Duodenal mucosa (tissue), 2 donors: ENCODE data around the gene ACTR3.

Experiments
- H3K27ac ChIP-seq: one replicate; pipeline ENCODE4 v1.7.0; 2013; ENCODE audit warnings: low read depth, low read length
- H3K27me3 ChIP-seq, 2 donors: one replicate each; pipeline ENCODE4 v1.7.0; 2013; ENCODE audit warnings: low read length in 2 of 2, control low read depth in 1 of 2; ENCODE audit not compliant: insufficient read depth in 2 of 2, control insufficient read depth in 1 of 2
- H3K36me3 ChIP-seq, 2 donors: one replicate each; pipeline ENCODE4 v1.7.0; 2013; ENCODE audit warnings: low read length in 2 of 2, control low read depth in 1 of 2; ENCODE audit not compliant: insufficient read depth in 2 of 2, control insufficient read depth in 1 of 2
- H3K4me1 ChIP-seq, 2 donors: one replicate each; pipeline ENCODE4 v1.7.0; 2013; ENCODE audit warnings: low read length in 2 of 2, control low read depth in 1 of 2; ENCODE audit not compliant: insufficient read depth in 2 of 2, control insufficient read depth in 1 of 2
- H3K4me3 ChIP-seq, 2 donors: one replicate each; pipeline ENCODE4 v1.7.0; 2013; ENCODE audit warnings: low read length in 2 of 2, low read depth in 1 of 2
- H3K9ac ChIP-seq, 2 donors: one replicate each; pipeline ENCODE4 v1.7.0; 2013; ENCODE audit warnings: low read length in 2 of 2, low read depth in 1 of 2
- H3K9me3 ChIP-seq, 2 donors: one replicate each; pipeline ENCODE4 v1.7.0; 2013; ENCODE audit warnings: low read length in 2 of 2, control low read depth in 1 of 2; ENCODE audit not compliant: control insufficient read depth in 1 of 2

ACTR3 gene

DNA sequence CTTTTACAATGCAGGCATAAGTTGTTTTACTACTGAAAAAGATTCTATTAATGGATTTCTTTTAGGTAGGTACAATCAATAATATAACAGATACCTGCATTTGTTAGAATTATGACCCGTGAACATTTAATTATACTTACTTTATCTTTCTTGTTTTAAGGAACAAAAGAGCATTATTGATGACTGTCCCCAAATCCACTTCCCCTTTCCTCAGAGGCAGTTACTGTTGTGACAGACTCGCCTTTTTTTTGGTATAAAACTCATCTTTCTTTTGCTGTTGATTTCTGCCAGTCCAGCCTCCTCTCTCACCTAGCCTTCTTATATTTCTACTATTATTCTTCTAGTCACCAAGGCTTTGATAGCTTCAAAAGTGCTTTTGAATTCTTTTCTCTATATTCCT is 12.1 kb downstream of the ACTR3 start:
- peaks cover 22 to 35% of the 10 kb centered on the region in 2 donors for H3K4me1 ChIP-seq
- H3K9me3 ChIP-seq = no peaks in the 10 kb centered on the region
- no peaks in the 10 kb centered on the region for H3K36me3 ChIP-seq
- no peak overlapping the region for H3K27ac ChIP-seq
- no peak overlapping the region for H3K4me3 ChIP-seq
- no peaks in the 10 kb centered on the region for H3K27me3 ChIP-seq
- H3K9ac ChIP-seq = no peak overlapping the region

DNA sequence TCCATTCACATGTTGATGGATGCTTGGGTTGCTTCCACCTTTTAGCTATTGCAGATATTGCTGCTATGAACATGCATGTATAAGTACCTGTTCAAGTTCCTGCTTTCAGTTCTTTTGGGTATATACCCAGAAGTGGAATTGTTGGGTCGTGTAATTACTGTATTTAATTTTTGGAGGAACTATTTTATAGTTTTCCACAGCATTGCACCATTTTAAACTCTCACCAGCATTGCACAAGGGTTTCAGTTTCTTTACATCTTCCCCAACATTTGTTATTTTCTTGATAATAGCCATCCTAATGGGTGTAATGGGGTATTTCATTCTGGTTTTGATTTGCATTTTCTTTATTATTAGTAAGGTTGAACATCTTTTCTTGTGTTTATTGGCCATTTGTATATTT is 16.0 kb downstream of the ACTR3 start:
- no peak overlapping the region for H3K4me3 ChIP-seq
- H3K9me3 ChIP-seq = no peaks in the 10 kb centered on the region
- no peaks in the 10 kb centered on the region for H3K27me3 ChIP-seq
- H3K27ac ChIP-seq = no peak overlapping the region
- H3K36me3 ChIP-seq = no peaks in the 10 kb centered on the region
- no peak overlapping the region for H3K9ac ChIP-seq
- H3K4me1 ChIP-seq = peaks cover 13 to 17% of the 10 kb centered on the region in 2 donors

DNA sequence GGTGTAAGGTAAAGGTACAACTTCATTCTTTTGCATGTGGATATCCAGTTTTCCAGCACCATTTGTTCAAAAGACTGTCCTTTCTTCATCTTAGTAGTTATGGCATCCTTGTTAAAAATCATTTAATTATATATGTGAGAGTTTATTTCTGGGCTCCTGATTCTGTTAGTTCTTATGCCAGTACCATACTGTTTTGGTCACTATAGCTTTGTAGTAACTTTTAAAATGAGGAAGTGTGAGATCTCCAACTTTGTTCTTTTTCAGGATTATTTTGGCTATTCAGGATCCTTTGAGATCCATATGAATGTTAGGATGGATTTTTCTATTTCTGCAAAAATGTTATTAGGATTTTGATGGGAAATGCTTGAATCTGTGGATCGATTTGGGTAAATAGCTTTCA is 16.8 kb downstream of the ACTR3 start:
- H3K27ac ChIP-seq = no peak overlapping the region
- H3K27me3 ChIP-seq = no peaks in the 10 kb centered on the region
- no peak overlapping the region for H3K9ac ChIP-seq
- no peak overlapping the region for H3K4me3 ChIP-seq
- no peaks in the 10 kb centered on the region for H3K36me3 ChIP-seq
- H3K4me1 ChIP-seq = peaks cover 13 to 19% of the 10 kb centered on the region in 2 donors
- no peaks in the 10 kb centered on the region for H3K9me3 ChIP-seq

DNA sequence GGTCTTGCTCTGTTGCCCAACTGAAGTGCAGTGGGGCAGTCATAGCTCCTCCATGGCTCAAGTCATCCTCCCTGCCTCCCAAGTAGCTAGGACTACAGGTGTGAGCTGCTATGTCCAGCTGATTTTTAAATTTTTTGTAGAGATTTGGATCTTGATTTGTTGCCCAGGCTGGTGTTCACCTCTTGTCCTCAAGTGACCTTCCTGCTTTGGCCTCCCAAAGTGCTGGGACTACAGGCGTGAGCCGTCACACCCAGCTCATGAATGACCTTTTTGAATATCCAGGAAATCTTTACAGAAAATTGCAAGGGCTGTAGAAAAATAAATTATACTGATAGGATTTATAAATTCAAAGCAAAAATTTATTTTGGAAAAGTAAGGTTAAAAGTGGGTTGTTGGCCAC is 17.4 kb downstream of the ACTR3 start:
- H3K27me3 ChIP-seq = no peaks in the 10 kb centered on the region

DNA sequence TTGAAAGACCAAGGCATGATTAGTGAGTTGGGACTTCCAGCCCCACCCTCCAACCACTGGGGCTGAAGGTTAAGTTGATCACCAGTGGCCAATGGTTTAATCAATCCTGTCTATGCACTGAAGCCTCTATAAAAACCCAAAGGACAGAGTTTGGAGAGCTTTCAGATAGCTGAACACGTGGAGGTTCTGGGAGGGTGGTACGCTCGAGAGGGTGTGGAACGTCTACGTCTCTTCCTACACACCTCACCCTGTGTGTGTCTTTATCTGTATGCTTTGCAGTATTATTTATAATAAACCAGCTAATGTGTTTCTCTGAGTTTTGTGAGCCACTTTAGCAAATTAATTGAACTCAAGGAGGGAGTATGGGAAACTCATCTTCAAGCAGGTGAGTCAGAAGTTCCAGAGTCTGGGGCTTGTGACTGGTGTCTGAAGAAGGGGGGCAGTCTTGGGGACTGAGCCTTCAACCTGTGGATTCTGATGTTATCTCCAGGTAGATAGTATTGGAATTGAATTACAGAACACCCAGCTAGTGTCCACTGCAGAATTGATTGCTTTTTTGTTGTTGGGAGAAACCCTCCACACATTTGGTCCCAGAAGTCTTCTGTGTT is 20.3 kb downstream of the ACTR3 start:
- Histone ChIP-seq H3K27ac (no peak overlapping the region), H3K4me1 (peaks cover 10 to 19% of the 10 kb centered on the region in 2 donors), H3K9me3 (no peaks in the 10 kb centered on the region), H3K36me3 (peaks cover 4 to 6% of the 10 kb centered on the region in 2 donors), H3K4me3 (no peak overlapping the region), H3K9ac (no peak overlapping the region), H3K27me3 (no peaks in the 10 kb centered on the region)

More for the DNA sequence above, 17.4 kb downstream of the ACTR3 start:
- H3K9me3 ChIP-seq = no peaks in the 10 kb centered on the region
- peaks cover 13 to 19% of the 10 kb centered on the region in 2 donors for H3K4me1 ChIP-seq
- no peaks in the 10 kb centered on the region for H3K36me3 ChIP-seq
- no peak overlapping the region for H3K9ac ChIP-seq
- H3K27ac ChIP-seq = no peak overlapping the region
- no peak overlapping the region for H3K4me3 ChIP-seq

DNA sequence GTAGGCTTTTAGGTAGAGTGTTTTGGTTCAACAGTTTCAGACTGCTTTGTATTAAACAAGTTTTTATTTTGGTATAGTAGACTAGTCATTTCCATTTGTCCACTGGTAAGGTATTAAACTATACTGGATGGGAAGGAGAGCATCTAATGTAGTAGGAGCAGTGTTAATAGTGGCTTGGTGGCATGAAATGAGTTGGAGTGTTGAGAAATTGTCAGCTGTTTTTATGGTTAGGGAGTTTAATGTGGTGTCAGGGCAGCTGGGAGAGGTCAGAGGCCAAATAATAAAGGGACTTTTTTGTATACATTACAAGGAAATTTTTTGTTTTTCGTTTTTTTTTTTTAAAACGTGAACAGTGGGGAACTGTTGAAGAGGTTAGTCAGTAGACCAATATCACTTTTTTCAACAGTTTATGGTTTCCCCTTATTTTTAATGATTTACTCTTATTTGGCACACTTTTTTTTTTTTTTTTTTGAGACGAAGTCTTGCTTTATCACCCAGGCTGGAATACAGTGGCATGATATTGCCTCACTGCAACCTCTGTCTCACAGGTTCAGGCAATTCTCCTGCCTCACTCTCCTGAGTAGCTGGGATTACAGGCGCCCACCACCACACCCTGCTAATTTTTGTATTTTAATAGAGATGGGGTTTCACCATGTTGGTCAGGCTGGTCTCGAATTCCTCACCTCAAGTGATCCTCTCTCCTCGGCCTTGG is 21.2 kb downstream of the ACTR3 start:
- Histone ChIP-seq H3K4me1 (peaks cover 10 to 19% of the 10 kb centered on the region in 2 donors), H3K27ac (no peak overlapping the region)

DNA sequence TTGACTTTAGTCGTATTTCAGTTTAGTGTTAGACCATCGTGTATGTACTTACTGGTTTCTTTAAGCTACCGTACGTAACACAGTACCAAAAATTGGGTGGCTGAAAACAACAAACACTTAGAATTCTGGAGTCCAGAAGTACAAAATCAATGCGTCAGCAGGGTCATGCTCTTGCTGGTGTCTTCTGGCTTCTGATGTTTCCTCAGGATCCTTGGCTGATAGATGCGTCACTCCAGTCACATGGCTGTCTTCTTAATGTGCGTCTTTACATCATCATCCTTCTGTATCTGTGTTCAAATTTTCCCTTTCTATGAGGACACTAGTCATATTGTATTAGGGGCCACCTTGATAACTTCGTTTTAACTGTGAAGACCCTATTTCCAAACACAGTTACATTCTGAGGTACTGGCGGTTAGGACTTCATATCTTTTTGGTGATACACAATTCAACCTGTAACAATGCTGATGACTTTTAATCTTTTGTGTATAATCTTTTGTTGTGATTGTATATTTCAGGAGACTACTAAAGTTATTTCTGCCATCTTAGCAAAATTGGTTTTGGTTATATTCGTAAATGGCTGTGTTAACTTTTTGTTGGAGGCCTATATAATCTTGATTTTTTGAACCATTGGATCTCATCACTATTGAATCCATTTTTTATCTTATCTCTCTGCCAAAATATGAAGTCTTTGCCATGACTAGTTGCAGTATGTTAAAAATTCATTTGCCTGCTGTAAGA is 25.4 kb downstream of the ACTR3 start:
- Histone ChIP-seq H3K27ac (no peak overlapping the region), H3K9ac (no peak overlapping the region), H3K4me3 (no peak overlapping the region), H3K4me1 (peaks cover 5 to 8% of the 10 kb centered on the region in 2 donors), H3K27me3 (no peaks in the 10 kb centered on the region), H3K9me3 (no peaks in the 10 kb centered on the region), H3K36me3 (peaks cover 15 to 28% of the 10 kb centered on the region in 2 donors)

More for the DNA sequence above, 21.2 kb downstream of the ACTR3 start:
- Histone ChIP-seq H3K36me3 (peaks cover 7 to 11% of the 10 kb centered on the region in 2 donors), H3K9ac (no peak overlapping the region), H3K9me3 (no peaks in the 10 kb centered on the region), H3K4me3 (no peak overlapping the region), H3K27me3 (no peaks in the 10 kb centered on the region)

DNA sequence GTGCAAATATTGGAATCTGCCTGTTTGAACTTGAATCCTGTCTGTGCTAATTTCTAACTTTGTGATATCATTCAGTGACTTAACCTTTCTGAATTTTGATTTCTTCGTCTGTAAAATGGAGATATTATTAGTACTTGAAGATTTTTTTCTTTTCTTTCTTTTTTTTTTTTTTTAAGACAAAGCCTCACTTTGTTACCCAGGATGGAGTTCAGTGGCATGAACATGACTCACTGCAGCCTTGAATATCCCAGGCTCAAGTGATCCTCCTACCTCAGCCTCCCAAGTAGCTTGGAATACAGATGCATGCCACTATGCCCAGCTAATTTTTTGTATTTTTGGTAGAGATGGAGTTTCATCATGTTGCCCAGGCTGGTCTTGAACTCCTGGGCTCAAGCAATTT is 28.3 kb downstream of the ACTR3 start:
- no peak overlapping the region for H3K27ac ChIP-seq
- no peaks in the 10 kb centered on the region for H3K4me1 ChIP-seq
- H3K36me3 ChIP-seq = peaks cover 13 to 34% of the 10 kb centered on the region in 2 donors
- no peaks in the 10 kb centered on the region for H3K9me3 ChIP-seq
- H3K27me3 ChIP-seq = no peaks in the 10 kb centered on the region
- H3K4me3 ChIP-seq = no peak overlapping the region
- H3K9ac ChIP-seq = no peak overlapping the region

DNA sequence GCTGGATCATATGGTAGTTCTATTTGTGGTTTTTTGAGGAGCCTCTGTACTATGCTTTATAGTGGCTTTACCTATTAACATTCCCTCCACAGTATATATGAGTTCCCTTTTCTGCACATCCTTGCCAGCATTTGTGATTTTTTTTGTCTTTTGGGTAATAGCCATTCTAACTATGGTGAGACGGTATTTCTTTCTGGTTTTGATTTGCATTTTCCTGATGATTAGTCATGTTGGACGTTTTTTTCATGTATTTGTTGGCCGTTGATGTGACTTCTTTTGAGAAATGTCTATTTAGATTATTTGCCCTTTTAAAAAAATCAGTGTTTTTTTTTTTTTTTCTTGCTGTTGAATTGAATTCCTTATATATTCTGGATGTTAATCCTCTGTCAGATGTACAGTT is 31.1 kb downstream of the ACTR3 start:
- Histone ChIP-seq H3K4me3 (no peak overlapping the region), H3K36me3 (peaks cover 11 to 23% of the 10 kb centered on the region in 2 donors), H3K9me3 (no peaks in the 10 kb centered on the region), H3K27me3 (no peaks in the 10 kb centered on the region), H3K27ac (no peak overlapping the region), H3K9ac (no peak overlapping the region), H3K4me1 (no peaks in the 10 kb centered on the region)

DNA sequence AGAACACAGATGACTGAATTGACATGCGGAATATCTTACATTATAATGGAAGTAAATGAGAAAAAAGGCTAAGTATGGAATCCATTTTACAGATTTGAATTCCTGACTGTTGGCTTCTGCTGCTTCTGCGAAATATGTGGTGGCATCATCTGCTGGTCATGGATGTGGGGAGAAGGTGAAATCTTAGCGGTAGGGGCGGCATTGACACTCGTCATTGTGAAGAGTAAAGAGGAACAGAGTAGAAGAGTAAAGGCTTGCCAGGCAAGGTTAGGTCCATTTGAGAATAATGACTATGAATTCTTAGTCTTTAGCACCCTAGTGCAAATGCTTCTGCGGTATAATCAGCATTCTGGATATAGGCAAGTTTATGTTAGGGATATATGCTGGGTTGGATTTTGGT is 32.4 kb downstream of the ACTR3 start:
- H3K36me3 ChIP-seq = peaks cover 7 to 16% of the 10 kb centered on the region in 2 donors
- H3K4me3 ChIP-seq = no peak overlapping the region
- no peak overlapping the region for H3K9ac ChIP-seq
- no peaks in the 10 kb centered on the region for H3K27me3 ChIP-seq
- H3K27ac ChIP-seq = no peak overlapping the region
- H3K4me1 ChIP-seq = no peaks in the 10 kb centered on the region
- no peaks in the 10 kb centered on the region for H3K9me3 ChIP-seq
